Mucosa of descending colon (tissue), 3 donors: Measurements from ENCODE around the gene GMCL2. TPM values are rescaled to one million over a fixed set of nuclear protein-coding genes. Genes with fewer than 3 reads are reported as not detected.
"Not testable (repeated sequence)": the region's sequence is repeated elsewhere in the genome, so short reads cannot be mapped to it uniquely, and the experiment has no call there.

ENCODE experiments used
- ATAC-seq: fragments of 200-7000 bp; cut with Tn5 transposase; one replicate; pipeline ENCODE4 v1.9.1; 2020; ENCODE audit warnings: mild to moderate bottlenecking, moderate library complexity
- DNase-seq, 3 donors: peaks; one replicate each; pipeline ENCODE4 v3.0.0-alpha.2; 2020
- H3K36me3 ChIP-seq: fragments of 200-600 bp; one replicate; pipeline ENCODE4 v1.8.0; 2021; ENCODE audit warnings: low read depth, mild to moderate bottlenecking
- H3K4me1 ChIP-seq: fragments of 200-600 bp; one replicate; pipeline ENCODE4 v1.8.0; 2021; ENCODE audit warnings: low read depth, mild to moderate bottlenecking
- H3K4me3 ChIP-seq: fragments of 200-600 bp; one replicate; pipeline ENCODE4 v1.8.0; 2021; ENCODE audit warnings: mild to moderate bottlenecking
- H3K9me3 ChIP-seq: fragments of 200-600 bp; one replicate; pipeline ENCODE4 v1.8.0; 2021; ENCODE audit warnings: mild to moderate bottlenecking
- intact Hi-C, 2 donors: fragments of 100-400 bp; cut with DNase I in 1 of 2; cut with micrococcal nuclease in 1 of 2; formaldehyde crosslinking; loops; one replicate each; pipeline versions ENCODE4 v1.11.0 to v1.11.1; 2022; cut with DNase I, micrococcal nuclease
- total RNA-seq, 3 donors: library from RNA; stranded (reverse); fragmentation: NEBNext Ultra II Directional in 2 of 3; extraction: Animal tissue kit (Norgen Biotek cat#: 25700) in 2 of 3; gene quantifications; one replicate each; pipeline versions ENCODE4 v1.2.1 to v1.2.4, GENCODE V29; 2021 to 2023
- TF ChIP-seq, protein P1 (sequence below): fragments of 200-600 bp; IDR thresholded peaks from one replicate; pipeline ENCODE4 v1.8.0; 2022; ENCODE audit warnings: antibody characterized with exemption, mild to moderate bottlenecking
- donor health status: DM: no; HTN: no; CAD: no; lungs with moderate emphysema.
- donor health status: DM: no; HTN: no; CAD: no.
- donor health status: DM: no; HTN: yes; CAD: no.

Gene GMCL2
- total RNA-seq, 3 donors from 2014 or later = not detected

DNA sequence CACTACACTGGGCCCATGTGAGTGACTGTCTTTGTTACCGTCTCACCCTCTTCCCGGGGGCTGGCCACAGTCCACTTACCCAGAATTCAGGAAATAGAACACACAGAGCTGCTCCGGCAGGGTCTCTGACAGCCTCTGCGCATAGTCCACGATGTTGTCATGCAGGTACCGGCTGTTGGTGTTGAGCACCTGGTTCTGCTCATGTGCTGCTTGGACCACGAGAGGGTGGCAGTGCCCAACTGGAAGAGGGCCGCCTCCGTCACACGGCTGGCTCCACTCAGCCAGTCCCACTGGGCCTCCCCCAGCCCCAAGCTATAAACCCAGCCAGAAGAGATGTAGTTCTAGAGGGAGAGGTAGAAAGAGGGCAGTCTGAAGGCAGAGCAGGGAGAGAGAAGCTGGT lies 42.7 kb upstream of the GMCL2 start:
- no peaks in the 10 kb centered on the region for H3K36me3 ChIP-seq
- intact Hi-C loops = no loop called here
- no peak for ATAC-seq
- H3K9me3 ChIP-seq = no peaks in the 10 kb centered on the region
- no peak overlapping the region for H3K4me3 ChIP-seq
- TF ChIP-seq, protein P1, sequence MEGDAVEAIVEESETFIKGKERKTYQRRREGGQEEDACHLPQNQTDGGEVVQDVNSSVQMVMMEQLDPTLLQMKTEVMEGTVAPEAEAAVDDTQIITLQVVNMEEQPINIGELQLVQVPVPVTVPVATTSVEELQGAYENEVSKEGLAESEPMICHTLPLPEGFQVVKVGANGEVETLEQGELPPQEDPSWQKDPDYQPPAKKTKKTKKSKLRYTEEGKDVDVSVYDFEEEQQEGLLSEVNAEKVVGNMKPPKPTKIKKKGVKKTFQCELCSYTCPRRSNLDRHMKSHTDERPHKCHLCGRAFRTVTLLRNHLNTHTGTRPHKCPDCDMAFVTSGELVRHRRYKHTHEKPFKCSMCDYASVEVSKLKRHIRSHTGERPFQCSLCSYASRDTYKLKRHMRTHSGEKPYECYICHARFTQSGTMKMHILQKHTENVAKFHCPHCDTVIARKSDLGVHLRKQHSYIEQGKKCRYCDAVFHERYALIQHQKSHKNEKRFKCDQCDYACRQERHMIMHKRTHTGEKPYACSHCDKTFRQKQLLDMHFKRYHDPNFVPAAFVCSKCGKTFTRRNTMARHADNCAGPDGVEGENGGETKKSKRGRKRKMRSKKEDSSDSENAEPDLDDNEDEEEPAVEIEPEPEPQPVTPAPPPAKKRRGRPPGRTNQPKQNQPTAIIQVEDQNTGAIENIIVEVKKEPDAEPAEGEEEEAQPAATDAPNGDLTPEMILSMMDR = no peak
- peaks cover 35% of the 10 kb centered on the region for H3K4me1 ChIP-seq
- peak in 2 of 3 donors; percentile 31 to 36 for DNase-seq

DNA sequence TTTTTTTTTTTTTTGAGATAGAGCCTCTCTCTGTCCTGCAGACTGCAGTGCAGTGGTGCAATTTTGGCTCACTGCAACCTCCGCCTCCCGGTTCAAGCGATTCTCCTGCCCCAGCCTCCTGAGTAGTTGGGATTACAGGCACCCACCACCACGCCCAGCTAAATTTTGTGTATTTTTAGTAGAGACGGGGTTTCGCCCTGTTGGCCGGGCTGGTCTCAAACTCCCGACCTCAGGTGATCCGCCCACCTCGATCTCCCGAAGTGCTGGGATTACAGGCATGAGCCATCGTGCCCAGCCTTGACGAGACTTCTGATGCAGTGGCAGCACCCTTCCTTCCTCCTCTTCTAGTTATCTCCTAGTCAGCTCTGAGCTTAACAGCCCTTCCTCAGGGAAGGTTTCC lies 41.9 kb upstream of the GMCL2 start:
- DNase-seq = peak in 2 of 3 donors; percentile 26 to 44
- intact Hi-C loops, H3K4me3 ChIP-seq, ATAC-seq, H3K36me3 ChIP-seq, H3K9me3 ChIP-seq: not testable (repeated sequence)
- H3K4me1 ChIP-seq = peaks cover 38% of the 10 kb centered on the region

DNA sequence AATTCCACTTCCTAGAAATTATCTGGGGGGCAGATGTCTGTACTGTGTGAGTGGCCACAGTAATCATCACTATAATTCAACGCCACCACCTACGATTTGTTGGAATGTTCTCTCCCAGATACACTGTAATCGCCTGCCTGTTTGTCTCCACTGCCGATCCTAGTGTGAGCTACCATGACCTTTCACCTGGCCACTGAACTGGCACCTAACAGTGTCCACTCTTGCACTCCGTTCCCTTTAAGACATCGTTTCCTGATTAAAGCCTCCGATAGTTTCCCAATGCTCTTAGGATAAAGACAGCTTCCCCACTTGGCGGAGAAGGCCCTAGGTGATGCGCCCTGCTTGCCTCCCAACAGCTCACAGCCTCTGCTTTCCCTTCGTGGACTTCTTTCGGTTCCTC lies 41.4 kb upstream of the GMCL2 start:
- no peak overlapping the region for H3K4me3 ChIP-seq
- intact Hi-C loops = no loop called here
- peaks cover 41% of the 10 kb centered on the region for H3K4me1 ChIP-seq
- no peaks in the 10 kb centered on the region for H3K9me3 ChIP-seq
- ATAC-seq = no peak
- TF ChIP-seq, protein P1 = no peak
- H3K36me3 ChIP-seq = no peaks in the 10 kb centered on the region
- peak in 1 of 3 donors; percentile 15 for DNase-seq

DNA sequence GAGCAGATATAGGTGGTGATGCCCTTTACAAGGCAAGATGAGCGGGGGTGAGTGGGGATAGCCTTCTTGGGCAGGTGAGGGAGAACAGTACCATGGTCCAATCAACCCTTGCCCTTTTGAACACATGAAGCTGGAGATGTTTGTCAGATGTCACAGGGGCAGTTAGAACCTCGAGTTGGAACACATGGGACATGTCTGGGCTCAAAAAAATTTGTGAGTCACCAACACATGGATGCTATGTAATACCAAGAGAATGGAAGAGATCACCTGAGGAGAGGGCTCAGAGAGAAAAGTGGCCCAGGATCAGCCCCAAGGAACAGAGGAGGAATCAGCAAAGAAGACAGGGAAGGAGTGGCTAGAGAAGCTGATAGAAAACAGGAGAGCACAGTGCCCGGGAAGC lies 40.8 kb upstream of the GMCL2 start:
- TF ChIP-seq, protein P1 = no peak
- DNase-seq = peak in 1 of 3 donors; percentile 24
- ATAC-seq = no peak
- intact Hi-C loops = no loop called here
- H3K4me1 ChIP-seq = peaks cover 43% of the 10 kb centered on the region
- no peaks in the 10 kb centered on the region for H3K9me3 ChIP-seq
- H3K36me3 ChIP-seq = no peaks in the 10 kb centered on the region
- no peak overlapping the region for H3K4me3 ChIP-seq

DNA sequence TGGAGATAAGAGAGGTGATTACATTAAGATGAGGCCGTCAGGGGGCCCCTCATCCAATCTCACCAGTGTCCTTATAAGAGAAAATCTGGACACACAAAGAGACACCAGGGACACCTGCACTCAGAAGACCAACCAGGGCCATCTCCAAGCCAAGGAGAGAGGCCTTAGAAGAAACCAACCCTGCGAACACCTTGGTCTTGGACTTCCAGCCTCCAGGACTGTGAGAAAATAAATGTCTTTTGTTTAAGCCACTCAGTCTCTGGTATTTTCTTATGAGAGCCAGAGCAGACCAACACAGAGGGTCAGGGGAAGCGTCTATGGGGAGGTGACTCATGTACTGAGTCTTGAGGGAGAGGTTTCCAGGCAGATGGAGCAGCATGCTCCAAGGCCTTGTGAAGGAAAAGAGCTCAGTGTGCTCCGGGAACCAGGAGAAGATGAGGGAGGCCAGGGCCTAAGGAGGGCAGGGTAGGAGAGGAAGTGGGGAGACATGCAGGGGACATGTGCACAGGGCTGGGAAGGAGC lies 40.0 kb upstream of the GMCL2 start:
- DNase-seq (peak in 1 of 3 donors; percentile 29), ATAC-seq (no peak)
- TF ChIP-seq, protein P1 = no peak
- Histone ChIP-seq H3K4me3 (no peak overlapping the region), H3K9me3 (no peaks in the 10 kb centered on the region), H3K4me1 (peaks cover 43% of the 10 kb centered on the region), H3K36me3 (no peaks in the 10 kb centered on the region)
- intact Hi-C loops = no loop called here

DNA sequence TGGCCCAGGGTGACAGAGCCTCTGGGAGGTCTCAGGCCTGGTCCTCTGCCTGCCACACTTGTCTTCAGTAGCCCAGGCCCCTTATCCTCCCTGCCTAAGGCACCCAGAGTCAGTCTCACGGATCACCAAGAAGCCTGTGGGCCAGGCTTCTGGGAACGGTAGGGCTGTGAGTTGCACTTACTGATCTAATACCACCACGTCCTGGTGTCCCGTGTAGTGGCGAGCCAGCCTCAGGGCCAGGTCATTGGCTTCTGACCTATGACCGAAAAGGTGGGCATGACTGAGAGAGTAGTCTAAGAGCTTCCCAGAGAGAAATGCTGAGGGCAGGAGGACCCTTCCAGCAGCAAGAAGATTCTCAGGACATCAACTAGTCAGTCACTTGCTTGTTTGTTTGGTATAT lies 38.0 kb upstream of the GMCL2 start:
- ATAC-seq (no peak), DNase-seq (peak in 2 of 3 donors; percentile 31 to 38)
- no peak overlapping the region for H3K4me3 ChIP-seq
- H3K36me3 ChIP-seq = no peaks in the 10 kb centered on the region
- intact Hi-C loops = no loop called here
- TF ChIP-seq, protein P1 = no peak
- H3K4me1 ChIP-seq = peaks cover 28% of the 10 kb centered on the region
- H3K9me3 ChIP-seq = no peaks in the 10 kb centered on the region
